A673 (cell line): ENCODE results near the gene DPM2. TPM values are rescaled to one million over a fixed set of nuclear protein-coding genes. Genes with fewer than 3 reads are reported as not detected.
A peak's percentile ranks its signal among the peaks of the same experiment; 100 is the strongest.

Experiments used
- BruUV-seq: library from RNA; stranded (reverse); fragments of 400-500 nt; replicated peaks from 2 replicates; lab custom pipeline; 2021; lab: Mats Ljungman, UMichigan
- CTCF ChIA-PET: fragments of 300-600 bp; sonication (Branson Sonifier 250); formaldehyde crosslinking; loops from one replicate; lab custom pipeline; 2022; ENCODE audit warnings: antibody characterized with exemption; lab: Charles Lee
- POLR2A ChIA-PET: fragments of 300-600 bp; sonication (Branson Sonifier 250); formaldehyde crosslinking; loops from one replicate; lab custom pipeline; 2022; ENCODE audit warnings: antibody characterized with exemption; ENCODE audit not compliant: low non-redundant PET; lab: Charles Lee
- DNase-seq: peaks from one replicate; pipeline ENCODE4 v3.0.0-alpha.2; 2015; ENCODE audit warnings: low spot score
- H3K27ac ChIP-seq: fragments of 200-600 bp; sonication (generic); 2 replicates; pipeline ENCODE4 v1.5.1; 2016; ENCODE audit warnings: mixed run types, low read depth, mild to moderate bottlenecking, mixed read lengths, antibody characterized with exemption, low read length; ENCODE audit not compliant: poor library complexity, severe bottlenecking
- H3K27me3 ChIP-seq: fragments of 200-600 bp; sonication (generic); replicated peaks from 2 replicates; pipeline ENCODE4 v1.6.1; 2017; ENCODE audit warnings: mixed run types, low read depth, mild to moderate bottlenecking, mixed read lengths, antibody characterized with exemption, low read length; ENCODE audit not compliant: insufficient read depth, poor library complexity
- H3K36me3 ChIP-seq: fragments of 200-600 bp; sonication (generic); 2 replicates; pipeline ENCODE4 v1.6.1; 2016; ENCODE audit warnings: mixed run types, mild to moderate bottlenecking, mixed read lengths, antibody characterized with exemption, low read length; ENCODE audit not compliant: insufficient read depth, poor library complexity, severe bottlenecking
- H3K4me1 ChIP-seq: fragments of 200-600 bp; sonication (generic); 2 replicates; pipeline ENCODE4 v1.6.1; 2017; ENCODE audit warnings: mixed run types, mild to moderate bottlenecking, mixed read lengths, antibody characterized with exemption, low read length; ENCODE audit not compliant: insufficient read depth, poor library complexity, severe bottlenecking
- H3K4me3 ChIP-seq: fragments of 200-600 bp; sonication (generic); 2 replicates; pipeline ENCODE4 v1.5.1; 2016; ENCODE audit warnings: low read depth, mixed run types, mild to moderate bottlenecking, mixed read lengths, low read length; ENCODE audit not compliant: poor library complexity, severe bottlenecking
- H3K9me3 ChIP-seq: fragments of 200-600 bp; sonication (generic); 2 replicates; pipeline ENCODE4 v1.6.1; 2016; ENCODE audit warnings: mixed run types, low read depth, mild to moderate bottlenecking, mixed read lengths, antibody characterized with exemption, low read length; ENCODE audit not compliant: poor library complexity, severe bottlenecking
- CTCF ChIP-seq: fragments of 300-800, 200-600 bp; sonication (generic); conservative IDR thresholded peaks from 2 replicates; pipeline ENCODE4 v1.5.1; 2017; ENCODE audit warnings: low read depth, mild to moderate bottlenecking, antibody characterized with exemption, low read length, moderate library complexity, mixed read lengths
- EZH2 ChIP-seq: fragments of 200-600 bp; sonication (generic); IDR thresholded peaks from 2 replicates; pipeline ENCODE4 v1.6.1; 2017; ENCODE audit warnings: borderline replicate concordance, low read depth, mild to moderate bottlenecking, mixed read lengths, antibody characterized with exemption, low read length; ENCODE audit not compliant: poor library complexity, severe bottlenecking
- intact Hi-C: fragments of 100-400 bp; cut with micrococcal nuclease; formaldehyde crosslinking; loops from one replicate; pipeline ENCODE4 v1.10.0; 2022; ENCODE audit not compliant: unreplicated experiment
- total RNA-seq: library from RNA; stranded (reverse); gene quantifications from 2 replicates; pipeline ENCODE4 v1.2.3, GENCODE V29; 2021

The DPM2 gene
- total RNA-seq, 1 experiment from 2014 or later: 51.5 TPM

- no peaks in the 10 kb centered on the region for H3K36me3 ChIP-seq
- TF ChIP-seq EZH2 (no peak), CTCF (no peak)
- H3K27me3 ChIP-seq: no peaks in the 10 kb centered on the region
- peaks cover 89% of the 10 kb centered on the region for H3K4me1 ChIP-seq
- peak overlapping the region; percentile 96 for H3K27ac ChIP-seq
- H3K4me3 ChIP-seq: no peak overlapping the region
- ChIA-PET POLR2A (interaction anchor here (0.6 kb wide), 1 partner anchor 15 kb away, joined by 3 read pairs; no protein-coding TSS in a partner anchor), CTCF (no interaction called here)
- no TSS peak for BruUV-seq
- peak; percentile 63 for DNase-seq
- H3K9me3 ChIP-seq: no peaks in the 10 kb centered on the region
- intact Hi-C loops: loop anchor here (5.0 kb wide), 1 partner anchor 101 kb away; the partner anchor contains the start of genes NAIF1 and SLC25A25
These were observed 28.9 kb upstream of the DPM2 start for GRCh38 chr9:127966416-127967150.

GRCh38 chr9:127965953-127966352 lies 28.3 kb upstream of the DPM2 start:
- H3K9me3 ChIP-seq: no peaks in the 10 kb centered on the region
- intact Hi-C loops: loop anchor here (5.0 kb wide), 1 partner anchor 101 kb away; the partner anchor contains the start of genes NAIF1 and SLC25A25
- BruUV-seq: no TSS peak
- H3K4me3 ChIP-seq: no peak overlapping the region
- no peaks in the 10 kb centered on the region for H3K27me3 ChIP-seq
- H3K4me1 ChIP-seq: peaks cover 91% of the 10 kb centered on the region
- TF ChIP-seq CTCF: no peak
- TF ChIP-seq EZH2: no peak
- CTCF ChIA-PET: no interaction called here
- no peak for DNase-seq
- POLR2A ChIA-PET: interaction anchor here (0.6 kb wide), 1 partner anchor 14 kb away, joined by 3 read pairs; no protein-coding TSS in a partner anchor
- no peaks in the 10 kb centered on the region for H3K36me3 ChIP-seq
- peak overlapping the region; percentile 96 for H3K27ac ChIP-seq

GRCh38 chr9:127963359-127964064 lies 25.9 kb upstream of the DPM2 start:
- Histone ChIP-seq H3K27ac (peak overlapping the region; percentile 96), H3K4me3 (no peak overlapping the region), H3K4me1 (peaks cover 84% of the 10 kb centered on the region), H3K9me3 (no peaks in the 10 kb centered on the region), H3K36me3 (no peaks in the 10 kb centered on the region), H3K27me3 (no peaks in the 10 kb centered on the region)
- ChIA-PET POLR2A (interaction anchor here (0.7 kb wide), 1 partner anchor 81 kb away, joined by 6 read pairs; no protein-coding TSS in a partner anchor), CTCF (interaction anchor here (1.1 kb wide), 1 partner anchor 21 kb away, joined by 3 read pairs; no protein-coding TSS in a partner anchor)
- intact Hi-C loops: no loop called here
- DNase-seq: no peak
- BruUV-seq: no TSS peak
- TF ChIP-seq CTCF (no peak), EZH2 (no peak)
